Type B pancreatic cell (in vitro differentiated cells): ENCODE data around the gene ZNF516. TPM values are rescaled to one million over a fixed set of nuclear protein-coding genes. Genes with fewer than 3 reads are reported as not detected.
A peak's percentile ranks its signal among the peaks of the same experiment; 100 is the strongest.

ENCODE experiments used
- DNase-seq: peaks from one replicate; pipeline ENCODE4 v3.0.0; 2021; ENCODE audit warnings: mixed read lengths; ENCODE audit not compliant: unreplicated experiment; ENCODE audit errors: extremely low spot score
- H3K27ac Mint-ChIP-seq: 2 replicates; pipeline ENCODE4 v1.8.0; 2021; ENCODE audit warnings: mild to moderate bottlenecking, mixed read lengths
- H3K27me3 Mint-ChIP-seq: 2 replicates; pipeline ENCODE4 v1.8.0; 2021; ENCODE audit warnings: mixed read lengths
- H3K36me3 Mint-ChIP-seq: 2 replicates; pipeline ENCODE4 v1.8.0; 2021; ENCODE audit warnings: mixed read lengths
- H3K4me1 Mint-ChIP-seq: one replicate; pipeline ENCODE4 v1.8.0; 2021; ENCODE audit warnings: mixed read lengths; ENCODE audit not compliant: unreplicated experiment
- H3K4me3 Mint-ChIP-seq: 2 replicates; pipeline ENCODE4 v1.8.0; 2021; ENCODE audit warnings: mild to moderate bottlenecking, mixed read lengths
- H3K9me3 Mint-ChIP-seq: 2 replicates; pipeline ENCODE4 v1.8.0; 2021; ENCODE audit warnings: mixed read lengths
- total RNA-seq: library from RNA; stranded (reverse); gene quantifications from 2 replicates; pipeline ENCODE4 v1.2.1, GENCODE V29; 2021; ENCODE audit warnings: low replicate concordance
- TF ChIP-seq, protein P1 (sequence below): fragments of 200-600 bp; sonication (generic); conservative IDR thresholded peaks from 2 replicates; pipeline ENCODE4 v1.5.0; 2021; ENCODE audit warnings: antibody characterized with exemption, mild to moderate bottlenecking

The ZNF516 gene
- total RNA-seq, 1 donor from 2014 or later: 71.2 TPM

DNA sequence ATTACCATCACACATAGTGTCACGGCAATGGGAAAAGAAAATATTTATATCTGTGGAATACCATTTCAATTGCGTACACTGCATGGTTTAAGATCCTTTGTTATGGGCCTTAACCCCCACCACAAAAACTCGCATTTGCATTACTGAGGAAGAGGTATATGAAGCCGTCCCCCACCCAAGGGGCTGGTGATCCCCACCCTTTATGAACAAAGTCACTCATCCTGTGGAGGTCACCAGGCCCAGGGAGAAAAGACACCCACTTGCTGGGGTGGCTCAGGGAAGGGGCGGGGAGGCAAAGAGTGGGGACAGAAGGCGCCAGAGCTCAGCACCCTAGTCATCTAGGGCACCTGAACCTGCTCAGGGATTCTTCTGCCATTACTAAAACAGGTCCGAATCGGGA is 133.8 kb downstream of the ZNF516 start:
- Mint-ChIP-seq H3K27me3 (no peaks in the 10 kb centered on the region), H3K36me3 (peaks cover 45% of the 10 kb centered on the region), H3K9me3 (no peaks in the 10 kb centered on the region), H3K4me1 (no peaks in the 10 kb centered on the region), H3K4me3 (no peak overlapping the region), H3K27ac (no peak overlapping the region)
- TF ChIP-seq, protein P1, sequence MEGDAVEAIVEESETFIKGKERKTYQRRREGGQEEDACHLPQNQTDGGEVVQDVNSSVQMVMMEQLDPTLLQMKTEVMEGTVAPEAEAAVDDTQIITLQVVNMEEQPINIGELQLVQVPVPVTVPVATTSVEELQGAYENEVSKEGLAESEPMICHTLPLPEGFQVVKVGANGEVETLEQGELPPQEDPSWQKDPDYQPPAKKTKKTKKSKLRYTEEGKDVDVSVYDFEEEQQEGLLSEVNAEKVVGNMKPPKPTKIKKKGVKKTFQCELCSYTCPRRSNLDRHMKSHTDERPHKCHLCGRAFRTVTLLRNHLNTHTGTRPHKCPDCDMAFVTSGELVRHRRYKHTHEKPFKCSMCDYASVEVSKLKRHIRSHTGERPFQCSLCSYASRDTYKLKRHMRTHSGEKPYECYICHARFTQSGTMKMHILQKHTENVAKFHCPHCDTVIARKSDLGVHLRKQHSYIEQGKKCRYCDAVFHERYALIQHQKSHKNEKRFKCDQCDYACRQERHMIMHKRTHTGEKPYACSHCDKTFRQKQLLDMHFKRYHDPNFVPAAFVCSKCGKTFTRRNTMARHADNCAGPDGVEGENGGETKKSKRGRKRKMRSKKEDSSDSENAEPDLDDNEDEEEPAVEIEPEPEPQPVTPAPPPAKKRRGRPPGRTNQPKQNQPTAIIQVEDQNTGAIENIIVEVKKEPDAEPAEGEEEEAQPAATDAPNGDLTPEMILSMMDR: no peak
- DNase-seq: peak; percentile 55

DNA sequence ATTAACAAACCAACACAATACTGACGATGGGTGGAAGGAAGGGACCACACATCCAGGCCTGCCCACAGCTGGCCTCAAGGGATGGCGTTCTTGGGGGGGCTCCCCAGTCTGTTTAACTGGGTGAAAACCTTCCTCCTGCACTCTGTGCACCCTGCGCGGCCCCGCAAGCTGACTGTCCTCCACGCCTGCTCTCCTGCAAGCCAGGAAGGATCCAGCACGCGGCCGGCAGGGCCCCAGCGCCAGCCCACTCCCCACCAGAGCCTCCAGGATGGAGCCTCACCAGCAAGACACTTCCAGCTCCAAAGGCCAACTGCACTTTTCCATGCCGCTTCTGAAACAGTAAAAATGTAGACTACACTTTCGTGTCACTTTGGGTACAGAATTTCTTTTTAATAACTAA is 135.1 kb downstream of the ZNF516 start:
- peaks cover 51% of the 10 kb centered on the region for H3K36me3 Mint-ChIP-seq
- no peaks in the 10 kb centered on the region for H3K4me1 Mint-ChIP-seq
- no peak overlapping the region for H3K4me3 Mint-ChIP-seq
- DNase-seq: peak; percentile 48
- H3K27me3 Mint-ChIP-seq: no peaks in the 10 kb centered on the region
- H3K9me3 Mint-ChIP-seq: no peaks in the 10 kb centered on the region
- TF ChIP-seq, protein P1: no peak
- H3K27ac Mint-ChIP-seq: no peak overlapping the region

DNA sequence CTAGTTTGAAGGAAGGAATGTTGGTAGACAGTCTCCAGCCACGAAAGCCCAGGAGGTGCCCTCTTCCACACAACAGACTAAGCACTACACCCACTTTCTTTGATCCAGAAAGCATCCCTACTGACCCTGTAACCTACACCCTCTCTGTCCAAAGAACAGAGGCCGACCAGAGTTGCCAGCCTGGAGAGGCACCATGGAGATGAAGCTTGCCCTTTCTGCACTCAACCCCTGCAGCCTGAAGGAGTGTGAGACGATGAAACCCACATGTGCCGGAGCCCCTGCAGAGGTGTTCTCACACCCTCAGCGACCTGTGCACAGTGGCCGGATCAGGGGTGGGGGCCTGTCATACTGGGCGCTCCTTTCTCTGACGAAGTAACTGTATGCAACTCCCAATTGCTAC is 136.3 kb downstream of the ZNF516 start:
- H3K4me1 Mint-ChIP-seq: no peaks in the 10 kb centered on the region
- peaks cover 50% of the 10 kb centered on the region for H3K36me3 Mint-ChIP-seq
- H3K9me3 Mint-ChIP-seq: peaks cover 4% of the 10 kb centered on the region
- TF ChIP-seq, protein P1: no peak
- no peak for DNase-seq
- no peaks in the 10 kb centered on the region for H3K27me3 Mint-ChIP-seq
- H3K27ac Mint-ChIP-seq: no peak overlapping the region
- no peak overlapping the region for H3K4me3 Mint-ChIP-seq

DNA sequence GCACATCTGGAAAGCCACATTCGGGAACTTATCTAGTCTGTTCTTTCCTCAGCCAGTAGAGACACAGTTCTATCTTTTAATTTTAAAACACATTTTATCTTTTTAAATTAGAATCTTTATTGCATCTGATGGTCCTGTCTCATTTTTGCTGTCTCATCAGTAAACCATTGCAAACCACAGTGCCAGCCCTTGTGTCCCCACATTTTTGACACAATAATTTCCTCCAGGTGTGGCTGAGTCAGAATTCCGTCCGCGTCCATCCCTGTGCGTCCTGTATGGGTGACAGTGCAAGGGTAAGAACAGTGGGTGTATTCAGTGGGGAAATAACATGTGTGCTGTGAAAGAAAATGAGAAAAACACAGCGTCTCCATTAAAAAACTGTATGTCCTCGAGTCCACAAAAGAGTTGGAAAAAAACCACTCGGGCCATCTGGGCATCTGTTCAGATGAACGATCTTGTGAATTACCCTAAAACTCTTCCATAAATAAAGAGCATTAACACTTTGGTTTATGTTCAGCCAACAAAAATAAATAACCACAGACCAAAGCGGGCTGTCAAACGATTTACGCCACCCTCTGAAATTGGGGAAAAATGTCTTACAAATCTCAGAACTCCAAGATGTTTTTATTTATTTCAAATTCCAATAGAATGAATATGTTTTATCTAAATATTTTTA is 137.3 kb downstream of the ZNF516 start:
- peaks cover 47% of the 10 kb centered on the region for H3K36me3 Mint-ChIP-seq
- TF ChIP-seq, protein P1: no peak
- no peak overlapping the region for H3K4me3 Mint-ChIP-seq
- no peaks in the 10 kb centered on the region for H3K27me3 Mint-ChIP-seq
- peaks cover 4% of the 10 kb centered on the region for H3K9me3 Mint-ChIP-seq
- no peak for DNase-seq
- H3K27ac Mint-ChIP-seq: no peak overlapping the region
- H3K4me1 Mint-ChIP-seq: no peaks in the 10 kb centered on the region

DNA sequence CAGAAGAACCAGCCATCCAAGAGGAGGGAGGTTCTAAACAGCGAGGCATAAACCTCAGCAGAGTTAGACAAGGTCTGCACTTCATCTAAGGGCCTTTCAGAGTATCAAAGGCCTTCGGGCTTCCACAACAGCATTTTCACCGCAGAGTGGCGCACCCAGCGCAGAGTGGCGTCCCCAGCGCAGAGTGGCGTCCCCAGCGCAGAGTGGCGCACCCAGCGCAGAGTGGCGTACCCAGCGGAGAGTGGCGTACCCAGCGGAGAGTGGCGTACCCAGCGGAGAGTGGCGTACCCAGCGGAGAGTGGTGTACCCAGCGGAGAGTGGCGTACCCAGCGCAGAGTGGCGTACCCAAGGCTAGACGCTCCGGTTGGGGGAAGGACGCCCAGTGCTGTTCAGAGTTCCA is 137.9 kb downstream of the ZNF516 start:
- Mint-ChIP-seq H3K9me3 (peaks cover 4% of the 10 kb centered on the region), H3K27me3 (no peaks in the 10 kb centered on the region), H3K36me3 (peaks cover 45% of the 10 kb centered on the region), H3K27ac (no peak overlapping the region), H3K4me1 (no peaks in the 10 kb centered on the region), H3K4me3 (no peak overlapping the region)
- no peak for DNase-seq
- TF ChIP-seq, protein P1: no peak
